ENCODE data around the gene CCZ1B.
"Not testable (repeated sequence)": the region's sequence is repeated elsewhere in the genome, so short reads cannot be mapped to it uniquely, and the experiment has no call there.

The CCZ1B gene

DNA sequence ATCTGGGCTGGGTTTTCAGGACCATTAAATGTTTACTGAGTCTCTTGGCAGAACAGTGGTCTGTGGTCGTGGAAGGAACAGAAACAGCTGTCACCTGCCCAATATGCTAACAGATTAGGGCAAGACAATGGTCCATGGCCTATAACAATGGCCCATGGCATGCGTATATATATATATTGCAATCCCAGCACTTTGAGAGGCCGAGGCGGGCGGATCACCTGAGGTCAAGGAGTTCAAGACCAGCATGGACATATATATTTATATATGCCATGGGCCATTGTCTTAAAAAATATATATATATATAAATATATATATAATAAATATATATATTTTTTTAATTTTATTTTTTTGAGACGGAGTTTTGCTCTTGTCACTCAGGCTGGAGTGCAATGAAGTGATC, 44.5 kb downstream of the CCZ1B start:
- H3K9ac ChIP-seq (ENCODE audit: low read length); H3K4me3 ChIP-seq (ENCODE audit: low read length); H3K4me1 ChIP-seq (ENCODE audit: control insufficient read depth, insufficient read depth, low read length); H3K36me3 ChIP-seq (ENCODE audit: control insufficient read depth, insufficient read depth, low read length); H3K27ac ChIP-seq (ENCODE audit: low read depth, low read length); H3K27me3 ChIP-seq (ENCODE audit: control insufficient read depth, insufficient read depth, low read length): not testable (repeated sequence)

DNA sequence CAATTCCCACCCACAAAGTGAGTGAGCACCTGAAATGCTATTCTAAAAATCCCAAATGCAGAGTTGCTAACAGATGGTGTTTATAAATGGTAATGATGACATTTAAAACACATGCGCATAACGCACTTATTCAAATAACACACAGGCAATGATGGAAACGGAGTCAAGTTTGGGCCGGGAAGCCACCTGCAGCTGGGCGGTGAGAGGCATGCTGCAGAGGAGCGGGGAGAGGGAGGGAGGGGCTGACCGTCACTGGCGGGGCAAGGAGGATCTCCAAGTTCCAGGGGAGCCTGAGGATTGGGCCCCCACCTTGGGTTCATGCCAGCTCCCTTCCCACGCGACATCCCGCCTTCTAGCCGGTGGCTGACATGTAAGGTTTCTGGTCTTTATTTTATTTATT, 64.9 kb downstream of the CCZ1B start:
- not testable (repeated sequence) for H3K4me3 ChIP-seq (ENCODE audit: low read length); H3K27ac ChIP-seq (ENCODE audit: low read depth, low read length); H3K4me1 ChIP-seq (ENCODE audit: control insufficient read depth, insufficient read depth, low read length); H3K27me3 ChIP-seq (ENCODE audit: control insufficient read depth, insufficient read depth, low read length); H3K9ac ChIP-seq (ENCODE audit: low read length); H3K36me3 ChIP-seq (ENCODE audit: control insufficient read depth, insufficient read depth, low read length)

DNA sequence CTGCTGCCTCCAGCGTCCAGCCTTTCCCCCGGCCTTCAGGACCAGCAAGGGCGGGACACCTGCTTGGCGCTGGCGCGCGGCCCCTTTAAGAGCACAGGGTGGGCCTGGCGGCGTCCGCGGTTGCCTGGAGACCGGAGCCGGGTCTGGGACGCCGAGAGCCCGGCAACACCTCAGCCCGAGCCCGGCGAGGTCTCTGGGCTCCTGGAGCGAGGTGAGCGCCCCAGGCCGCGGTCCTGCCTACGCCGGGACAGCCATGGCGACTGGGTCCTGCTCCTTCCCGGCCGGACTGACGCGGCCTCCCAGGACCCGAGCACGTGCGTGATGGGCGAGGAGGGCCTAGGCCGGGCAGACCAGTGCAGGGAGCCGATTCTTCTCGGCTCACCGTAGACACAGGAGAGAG, 72.1 kb downstream of the CCZ1B start, which contains the start of gene RSPH10B2:
Gene RSPH10B2 (plus strand): TSS at position 140 of the 400 bp plus-strand sequence. CDS start 3,575 bp downstream, outside the sequence.
- H3K9ac ChIP-seq (ENCODE audit: low read length); H3K4me1 ChIP-seq (ENCODE audit: control insufficient read depth, insufficient read depth, low read length); H3K27ac ChIP-seq (ENCODE audit: low read depth, low read length); H3K27me3 ChIP-seq (ENCODE audit: control insufficient read depth, insufficient read depth, low read length); H3K4me3 ChIP-seq (ENCODE audit: low read length); H3K36me3 ChIP-seq (ENCODE audit: control insufficient read depth, insufficient read depth, low read length): not testable (repeated sequence)

DNA sequence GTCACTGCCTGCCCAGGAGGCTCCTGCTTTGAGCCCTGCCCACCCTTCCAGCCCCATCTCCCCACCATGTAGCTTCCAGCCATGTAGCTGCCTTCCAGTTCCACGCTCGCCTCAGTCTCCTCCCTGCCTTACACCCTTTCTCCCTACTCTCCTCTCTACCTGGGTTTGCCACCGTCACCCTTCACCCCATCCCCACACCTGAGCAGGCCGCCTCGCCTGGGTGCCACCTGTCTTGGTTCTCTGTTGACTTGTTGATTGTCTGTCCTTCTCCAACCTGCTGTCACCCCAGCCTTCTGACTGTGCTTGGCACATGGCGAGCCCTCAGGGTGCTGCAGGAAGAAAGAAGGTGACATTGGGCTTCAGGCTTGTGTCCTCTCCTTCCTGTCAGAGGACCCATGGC, 75.9 kb downstream of the CCZ1B start:
- H3K27ac ChIP-seq (ENCODE audit: low read depth, low read length); H3K27me3 ChIP-seq (ENCODE audit: control insufficient read depth, insufficient read depth, low read length); H3K9ac ChIP-seq (ENCODE audit: low read length); H3K36me3 ChIP-seq (ENCODE audit: control insufficient read depth, insufficient read depth, low read length); H3K4me3 ChIP-seq (ENCODE audit: low read length); H3K4me1 ChIP-seq (ENCODE audit: control insufficient read depth, insufficient read depth, low read length): not testable (repeated sequence)

DNA sequence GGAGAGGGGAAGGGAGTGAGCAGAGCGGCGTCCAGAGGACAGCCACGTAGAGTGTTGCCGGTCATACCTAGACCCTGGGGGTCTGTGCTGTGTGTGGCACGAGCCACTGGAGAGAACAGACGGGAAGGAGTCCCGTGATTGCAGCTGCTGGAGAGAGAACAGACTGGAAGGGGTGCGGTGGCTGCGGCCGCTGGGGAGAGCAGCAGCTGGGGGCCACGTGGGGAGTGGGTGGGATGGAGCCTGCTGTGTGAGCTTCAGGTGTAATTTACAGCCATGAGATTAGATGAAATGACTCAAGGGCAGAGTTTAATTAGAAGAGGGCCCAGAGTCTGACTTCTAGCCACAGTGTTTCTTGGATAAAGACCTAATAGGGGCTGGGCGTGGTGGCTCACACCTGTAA, 76.7 kb downstream of the CCZ1B start:
- H3K27me3 ChIP-seq (ENCODE audit: control insufficient read depth, insufficient read depth, low read length); H3K36me3 ChIP-seq (ENCODE audit: control insufficient read depth, insufficient read depth, low read length): not testable (repeated sequence)

More for the DNA sequence above, 76.7 kb downstream of the CCZ1B start:
- H3K9ac ChIP-seq (ENCODE audit: low read length); H3K4me3 ChIP-seq (ENCODE audit: low read length); H3K4me1 ChIP-seq (ENCODE audit: control insufficient read depth, insufficient read depth, low read length); H3K27ac ChIP-seq (ENCODE audit: low read depth, low read length): not testable (repeated sequence)

Measured in rectal smooth muscle tissue (tissue), 1 donor.